Measurements from ENCODE around the gene GJB6. TPM values are rescaled to one million over a fixed set of nuclear protein-coding genes. Genes with fewer than 3 reads are reported as not detected.

Gene GJB6
- total and polyA plus RNA-seq, 2 donors (not counting 1 experiment from before 2014, with no cell fraction given) = not detected

- no peak overlapping the region for H3K27ac Mint-ChIP-seq
- no peak overlapping the region for H3K9ac ChIP-seq (ENCODE audit: low read length)
- no CpG with 5 or more reads among the region's 5 CpGs for WGBS (ENCODE audit: insufficient coverage)
- ChIA-PET CTCF (no interaction called here), POLR2A (no interaction called here)
- no peaks in the 10 kb centered on the region for H3K9me3 Mint-ChIP-seq (ENCODE audit: insufficient read depth)
- intact Hi-C loops (cut with micrococcal nuclease) = no loop called here
- H3K4me1 Mint-ChIP-seq = no peaks in the 10 kb centered on the region
- no peaks in the 10 kb centered on the region for H4K20me1 ChIP-seq (ENCODE audit: control insufficient read depth, insufficient read depth, low read length, poor library complexity, severe bottlenecking)
- no peak overlapping the region for H3K4me2 ChIP-seq (replicated peaks; ENCODE audit: low read depth, low read length, poor library complexity, severe bottlenecking)
- H3K4me1 ChIP-seq (ENCODE audit: control insufficient read depth in 2 of 2, insufficient read depth in 2 of 2, low read length in 2 of 2) = no peaks in the 10 kb centered on the region
- no peak for TF ChIP-seq CTCF (IDR thresholded peaks at IDR 0.05)
- TF ChIP-seq EZH2 (IDR thresholded peaks at IDR 0.05; ENCODE audit: borderline replicate concordance, insufficient read depth, low read depth, low read length, poor library complexity, severe bottlenecking) = no peak
- ATAC-seq (ENCODE audit: low read depth) = no peak
- H3K4me3 Mint-ChIP-seq = no peak overlapping the region
- no peak for DNase-seq
- H3K79me2 ChIP-seq (ENCODE audit: control insufficient read depth, insufficient read depth, low read length) = no peaks in the 10 kb centered on the region
- H3K4me3 ChIP-seq (ENCODE audit: control extremely low read depth in 1 of 5, extremely low read depth in 1 of 5, insufficient read depth in 1 of 5, low read depth in 2 of 5, low read length in 4 of 5) = no peak overlapping the region
- no peaks in the 10 kb centered on the region for H3K27me3 ChIP-seq (replicated peaks in 1 of 4; ENCODE audit: control extremely low read depth in 1 of 4, control insufficient read depth in 3 of 4, insufficient read depth in 4 of 4, low read length in 3 of 4)
- no peaks in the 10 kb centered on the region for H3K36me3 ChIP-seq (replicated peaks in 1 of 2; ENCODE audit: control extremely low read depth in 1 of 2, control insufficient read depth in 1 of 2, extremely low read depth in 1 of 2, insufficient read depth in 2 of 2, low read length in 1 of 2)
- H3K9me3 ChIP-seq (ENCODE audit: control extremely low read depth in 1 of 3, control insufficient read depth in 2 of 3, insufficient read depth in 1 of 3, low read length in 2 of 3) = no peaks in the 10 kb centered on the region
- no peak overlapping the region for H3K27ac ChIP-seq (ENCODE audit: low read length in 2 of 2)
- H2AFZ ChIP-seq (ENCODE audit: insufficient read depth, low read depth, low read length, poor library complexity, severe bottlenecking) = no peak overlapping the region
- H3K27me3 Mint-ChIP-seq = no peaks in the 10 kb centered on the region
These were observed 17.8 kb upstream of the GJB6 start for GRCh38 chr13:20249913-20250312.

GRCh38 chr13:20247963-20248362, 15.8 kb upstream of the GJB6 start:
- Mint-ChIP-seq H3K4me3 (no peak overlapping the region), H3K4me1 (no peaks in the 10 kb centered on the region), H3K27me3 (no peaks in the 10 kb centered on the region), H3K9me3 (ENCODE audit: insufficient read depth) (no peaks in the 10 kb centered on the region), H3K27ac (no peak overlapping the region)
- no peak overlapping the region for H3K4me2 ChIP-seq (replicated peaks; ENCODE audit: low read depth, low read length, poor library complexity, severe bottlenecking)
- no peaks in the 10 kb centered on the region for H3K9me3 ChIP-seq (ENCODE audit: control extremely low read depth in 1 of 3, control insufficient read depth in 2 of 3, insufficient read depth in 1 of 3, low read length in 2 of 3)
- H3K27me3 ChIP-seq (replicated peaks in 1 of 4; ENCODE audit: control extremely low read depth in 1 of 4, control insufficient read depth in 3 of 4, insufficient read depth in 4 of 4, low read length in 3 of 4) = no peaks in the 10 kb centered on the region
- no peaks in the 10 kb centered on the region for H3K36me3 ChIP-seq (replicated peaks in 1 of 2; ENCODE audit: control extremely low read depth in 1 of 2, control insufficient read depth in 1 of 2, extremely low read depth in 1 of 2, insufficient read depth in 2 of 2, low read length in 1 of 2)
- ChIA-PET CTCF (no interaction called here), POLR2A (no interaction called here)
- no peak overlapping the region for H2AFZ ChIP-seq (ENCODE audit: insufficient read depth, low read depth, low read length, poor library complexity, severe bottlenecking)
- DNase-seq (no peak), ATAC-seq (ENCODE audit: low read depth) (no peak)
- H3K9ac ChIP-seq (ENCODE audit: low read length) = no peak overlapping the region
- intact Hi-C loops (cut with micrococcal nuclease) = no loop called here
- WGBS (ENCODE audit: insufficient coverage) = 96% methylated on average over 10 of the region's 10 CpGs
- no peaks in the 10 kb centered on the region for H4K20me1 ChIP-seq (ENCODE audit: control insufficient read depth, insufficient read depth, low read length, poor library complexity, severe bottlenecking)
- no peak overlapping the region for H3K4me3 ChIP-seq (ENCODE audit: control extremely low read depth in 1 of 5, extremely low read depth in 1 of 5, insufficient read depth in 1 of 5, low read depth in 2 of 5, low read length in 4 of 5)
- TF ChIP-seq CTCF (IDR thresholded peaks at IDR 0.05) (no peak), EZH2 (IDR thresholded peaks at IDR 0.05; ENCODE audit: borderline replicate concordance, insufficient read depth, low read depth, low read length, poor library complexity, severe bottlenecking) (no peak)
- H3K4me1 ChIP-seq (ENCODE audit: control insufficient read depth in 2 of 2, insufficient read depth in 2 of 2, low read length in 2 of 2) = no peaks in the 10 kb centered on the region
- no peak overlapping the region for H3K27ac ChIP-seq (ENCODE audit: low read length in 2 of 2)
- H3K79me2 ChIP-seq (ENCODE audit: control insufficient read depth, insufficient read depth, low read length) = no peaks in the 10 kb centered on the region
